ENCODE results near the gene ZNRF3.
A peak's percentile ranks its signal among the peaks of the same experiment; 100 is the strongest.

ZNRF3 gene

GRCh38 chr22:28997342-28997741, 114.0 kb downstream of the ZNRF3 start:
- no peak overlapping the region for H2AFZ ChIP-seq (ENCODE audit: low read depth, low read length)
- DNase-seq, result no peak
- no peak overlapping the region for H3K23ac ChIP-seq (ENCODE audit: low read length in 2 of 2)
- H4K91ac ChIP-seq (ENCODE audit: low read length), result no peak overlapping the region
- no peak overlapping the region for H2BK15ac ChIP-seq (ENCODE audit: low read depth, poor library complexity, severe bottlenecking)
- H3K79me1 ChIP-seq (replicated peaks; ENCODE audit: low read length, poor library complexity, severe bottlenecking), result peaks cover 27% of the 10 kb centered on the region
- peaks cover 8% of the 10 kb centered on the region for H3K4me1 ChIP-seq (ENCODE audit: control insufficient read depth, insufficient read depth, low read depth, low read length)
- no peak overlapping the region for H3K27ac ChIP-seq (ENCODE audit: low read length, poor library complexity, severe bottlenecking)
- no peak overlapping the region for H3K4me3 ChIP-seq (ENCODE audit: insufficient read depth in 1 of 2, low read depth in 1 of 2, low read length in 2 of 2)
- no peak overlapping the region for H2BK5ac ChIP-seq (ENCODE audit: low read depth, low read length, poor library complexity, severe bottlenecking)
- 97% methylated on average over 3 of the region's 3 CpGs for WGBS
- H3K36me3 ChIP-seq (ENCODE audit: control insufficient read depth in 1 of 2, insufficient read depth in 2 of 2, low read depth in 1 of 2, low read length in 2 of 2), result peaks cover 0 to 12% of the 10 kb centered on the region in 2 experiments
- no peak overlapping the region for H3K4ac ChIP-seq (ENCODE audit: low read depth in 1 of 2, low read length in 2 of 2)
- H4K8ac ChIP-seq (ENCODE audit: low read length), result no peak overlapping the region
- H3K4me2 ChIP-seq (ENCODE audit: low read length, poor library complexity, severe bottlenecking), result no peak overlapping the region
- no peaks in the 10 kb centered on the region for H3K9me3 ChIP-seq (ENCODE audit: control insufficient read depth, low read length)
- no peak overlapping the region for H2BK120ac ChIP-seq (ENCODE audit: low read depth, low read length)
- H3K9ac ChIP-seq (ENCODE audit: low read length), result no peak overlapping the region
- H3K14ac ChIP-seq (ENCODE audit: low read length in 2 of 2), result no peak overlapping the region
- H3K27me3 ChIP-seq (ENCODE audit: control insufficient read depth in 1 of 2, insufficient read depth in 1 of 2, low read length in 2 of 2), result no peaks in the 10 kb centered on the region
- no peak overlapping the region for H2AK5ac ChIP-seq (ENCODE audit: low read length, severe bottlenecking)
- no peak overlapping the region for H2BK12ac ChIP-seq (ENCODE audit: low read length in 2 of 2)
- no peak overlapping the region for H3K18ac ChIP-seq (ENCODE audit: low read depth in 1 of 2, low read length in 2 of 2)

- WGBS, result 100% methylated on average over 3 of the region's 3 CpGs
- no peak overlapping the region for H2BK5ac ChIP-seq (ENCODE audit: low read depth, low read length, poor library complexity, severe bottlenecking)
- H2BK15ac ChIP-seq (ENCODE audit: low read depth, poor library complexity, severe bottlenecking), result no peak overlapping the region
- H3K23ac ChIP-seq (ENCODE audit: low read length in 2 of 2), result no peak overlapping the region
- no peak for DNase-seq
- peaks cover 18% of the 10 kb centered on the region for H3K79me1 ChIP-seq (replicated peaks; ENCODE audit: low read length, poor library complexity, severe bottlenecking)
- H2BK120ac ChIP-seq (ENCODE audit: low read depth, low read length), result no peak overlapping the region
- H4K91ac ChIP-seq (ENCODE audit: low read length), result no peak overlapping the region
- H2AFZ ChIP-seq (ENCODE audit: low read depth, low read length), result no peak overlapping the region
- peaks cover 8% of the 10 kb centered on the region for H3K4me1 ChIP-seq (ENCODE audit: control insufficient read depth, insufficient read depth, low read depth, low read length)
- H3K36me3 ChIP-seq (ENCODE audit: control insufficient read depth in 1 of 2, insufficient read depth in 2 of 2, low read depth in 1 of 2, low read length in 2 of 2), result peaks cover 0 to 8% of the 10 kb centered on the region in 2 experiments
- no peak overlapping the region for H3K4ac ChIP-seq (ENCODE audit: low read depth in 1 of 2, low read length in 2 of 2)
- no peak overlapping the region for H2BK12ac ChIP-seq (ENCODE audit: low read length in 2 of 2)
- no peak overlapping the region for H3K4me3 ChIP-seq (ENCODE audit: insufficient read depth in 1 of 2, low read depth in 1 of 2, low read length in 2 of 2)
- H2AK5ac ChIP-seq (ENCODE audit: low read length, severe bottlenecking), result no peak overlapping the region
- no peak overlapping the region for H3K18ac ChIP-seq (ENCODE audit: low read depth in 1 of 2, low read length in 2 of 2)
- H3K27ac ChIP-seq (ENCODE audit: low read length, poor library complexity, severe bottlenecking), result no peak overlapping the region
- no peak overlapping the region for H3K4me2 ChIP-seq (ENCODE audit: low read length, poor library complexity, severe bottlenecking)
- no peak overlapping the region for H3K14ac ChIP-seq (ENCODE audit: low read length in 2 of 2)
- no peak overlapping the region for H4K8ac ChIP-seq (ENCODE audit: low read length)
- H3K27me3 ChIP-seq (ENCODE audit: control insufficient read depth in 1 of 2, insufficient read depth in 1 of 2, low read length in 2 of 2), result no peaks in the 10 kb centered on the region
- no peak overlapping the region for H3K9ac ChIP-seq (ENCODE audit: low read length)
- no peaks in the 10 kb centered on the region for H3K9me3 ChIP-seq (ENCODE audit: control insufficient read depth, low read length)
Observed at GRCh38 chr22:28998681-28999080, 115.3 kb downstream of the ZNRF3 start.

DNA sequence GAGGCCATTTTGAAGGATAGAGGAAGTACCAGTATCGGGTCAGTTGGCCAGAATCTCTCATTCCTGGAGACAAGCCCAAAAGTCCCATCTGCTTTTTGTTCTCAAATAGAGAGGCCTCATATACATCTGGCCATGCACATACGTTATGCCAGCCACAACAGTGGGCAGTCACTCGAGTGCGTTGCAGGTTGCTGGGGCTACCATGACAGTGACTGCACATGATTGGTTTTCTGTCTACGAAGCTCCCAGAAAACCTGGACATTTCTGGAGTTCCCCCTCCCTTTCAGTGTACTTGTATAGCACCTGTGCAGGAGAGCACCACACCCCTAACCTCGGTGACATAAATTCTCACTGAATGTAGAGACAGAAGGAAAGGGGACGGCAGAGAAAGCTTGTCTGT, 116.1 kb downstream of the ZNRF3 start:
- no peaks in the 10 kb centered on the region for H3K27me3 ChIP-seq (ENCODE audit: control insufficient read depth in 1 of 2, insufficient read depth in 1 of 2, low read length in 2 of 2)
- peak overlapping the region; percentile 70 for H3K27ac ChIP-seq (ENCODE audit: low read length, poor library complexity, severe bottlenecking)
- H4K91ac ChIP-seq (ENCODE audit: low read length), result no peak overlapping the region
- H3K9ac ChIP-seq (ENCODE audit: low read length), result no peak overlapping the region
- H3K23ac ChIP-seq (ENCODE audit: low read length in 2 of 2), result peak overlapping the region in 1 of 2 experiments; percentile 17
- H2AFZ ChIP-seq (ENCODE audit: low read depth, low read length), result no peak overlapping the region
- peak overlapping the region; percentile 90 for H2AK5ac ChIP-seq (ENCODE audit: low read length, severe bottlenecking)
- H3K14ac ChIP-seq (ENCODE audit: low read length in 2 of 2), result no peak overlapping the region
- H3K4me1 ChIP-seq (ENCODE audit: control insufficient read depth, insufficient read depth, low read depth, low read length), result peaks cover 13% of the 10 kb centered on the region
- H2BK12ac ChIP-seq (ENCODE audit: low read length in 2 of 2), result no peak overlapping the region
- H3K9me3 ChIP-seq (ENCODE audit: control insufficient read depth, low read length), result no peaks in the 10 kb centered on the region
- H3K4me3 ChIP-seq (ENCODE audit: insufficient read depth in 1 of 2, low read depth in 1 of 2, low read length in 2 of 2), result no peak overlapping the region
- no peak overlapping the region for H3K18ac ChIP-seq (ENCODE audit: low read depth in 1 of 2, low read length in 2 of 2)
- no peak overlapping the region for H3K4ac ChIP-seq (ENCODE audit: low read depth in 1 of 2, low read length in 2 of 2)
- 90% methylated on average over 7 of the region's 7 CpGs for WGBS
- H3K79me1 ChIP-seq (replicated peaks; ENCODE audit: low read length, poor library complexity, severe bottlenecking), result peaks cover 19% of the 10 kb centered on the region
- no peak overlapping the region for H4K8ac ChIP-seq (ENCODE audit: low read length)
- no peak overlapping the region for H2BK120ac ChIP-seq (ENCODE audit: low read depth, low read length)
- peaks cover 0 to 7% of the 10 kb centered on the region in 2 experiments for H3K36me3 ChIP-seq (ENCODE audit: control insufficient read depth in 1 of 2, insufficient read depth in 2 of 2, low read depth in 1 of 2, low read length in 2 of 2)
- DNase-seq, result no peak
- no peak overlapping the region for H2BK15ac ChIP-seq (ENCODE audit: low read depth, poor library complexity, severe bottlenecking)
- no peak overlapping the region for H2BK5ac ChIP-seq (ENCODE audit: low read depth, low read length, poor library complexity, severe bottlenecking)
- H3K4me2 ChIP-seq (ENCODE audit: low read length, poor library complexity, severe bottlenecking), result no peak overlapping the region

GRCh38 chr22:28999919-29000556, 116.7 kb downstream of the ZNRF3 start:
- Histone ChIP-seq H2BK120ac (ENCODE audit: low read depth, low read length) (no peak overlapping the region), H3K9ac (ENCODE audit: low read length) (no peak overlapping the region), H2AFZ (ENCODE audit: low read depth, low read length) (no peak overlapping the region), H4K91ac (ENCODE audit: low read length) (no peak overlapping the region), H3K27me3 (ENCODE audit: control insufficient read depth in 1 of 2, insufficient read depth in 1 of 2, low read length in 2 of 2) (no peaks in the 10 kb centered on the region), H3K18ac (ENCODE audit: low read depth in 1 of 2, low read length in 2 of 2) (no peak overlapping the region), H3K23ac (ENCODE audit: low read length in 2 of 2) (no peak overlapping the region), H4K8ac (ENCODE audit: low read length) (no peak overlapping the region), H3K4me1 (ENCODE audit: control insufficient read depth, insufficient read depth, low read depth, low read length) (peaks cover 18% of the 10 kb centered on the region), H3K27ac (ENCODE audit: low read length, poor library complexity, severe bottlenecking) (peak overlapping the region; percentile 70), H3K14ac (ENCODE audit: low read length in 2 of 2) (no peak overlapping the region), H3K4me2 (ENCODE audit: low read length, poor library complexity, severe bottlenecking) (no peak overlapping the region), H2BK15ac (ENCODE audit: low read depth, poor library complexity, severe bottlenecking) (no peak overlapping the region), H3K9me3 (ENCODE audit: control insufficient read depth, low read length) (no peaks in the 10 kb centered on the region), H3K36me3 (ENCODE audit: control insufficient read depth in 1 of 2, insufficient read depth in 2 of 2, low read depth in 1 of 2, low read length in 2 of 2) (peaks cover 0 to 7% of the 10 kb centered on the region in 2 experiments), H3K4me3 (ENCODE audit: insufficient read depth in 1 of 2, low read depth in 1 of 2, low read length in 2 of 2) (no peak overlapping the region), H2BK5ac (ENCODE audit: low read depth, low read length, poor library complexity, severe bottlenecking) (no peak overlapping the region), H3K79me1 (replicated peaks; ENCODE audit: low read length, poor library complexity, severe bottlenecking) (peaks cover 19% of the 10 kb centered on the region), H3K4ac (ENCODE audit: low read depth in 1 of 2, low read length in 2 of 2) (no peak overlapping the region), H2AK5ac (ENCODE audit: low read length, severe bottlenecking) (no peak overlapping the region), H2BK12ac (ENCODE audit: low read length in 2 of 2) (no peak overlapping the region)
- WGBS, result no CpG with 5 or more reads among the region's 1 CpG
- no peak for DNase-seq
